GM12878 (cell line): Measurements from ENCODE around the gene ASCC3. TPM values are rescaled to one million over a fixed set of nuclear protein-coding genes. Genes with fewer than 3 reads are reported as not detected.

ENCODE experiments used
- ATAC-seq: fragments of 200-7000 bp; cut with Tn5 transposase; 3 replicates; pipeline ENCODE4 v1.9.1; 2020; ENCODE audit warnings: mild to moderate bottlenecking, moderate library complexity
- BruUV-seq: library from RNA; stranded (reverse); fragments of 400-500 nt; replicated peaks from 2 replicates; lab custom pipeline; 2021; lab: Mats Ljungman, UMichigan
- CTCF ChIA-PET: fragments of 300-600 bp; sonication (Branson Sonifier 250); formaldehyde crosslinking; extraction: SDS; loops from one replicate; lab custom pipeline; 2021; ENCODE audit warnings: inconsistent platforms; lab: Yijun Ruan, JAX
- POLR2A ChIA-PET: fragments of 350-600 bp; formaldehyde crosslinking; extraction: SDS; loops from one replicate; lab custom pipeline; 2021; ENCODE audit warnings: inconsistent platforms; lab: Charles Lee
- RAD21 ChIA-PET: fragments of 300-600 bp; sonication (Branson Sonifier 250); formaldehyde crosslinking; loops from one replicate; lab custom pipeline; 2023; ENCODE audit warnings: antibody characterized with exemption; ENCODE audit not compliant: unreplicated experiment; lab: Charles Lee
- SMC1A ChIA-PET: fragments of 300-600 bp; sonication (Branson Sonifier 250); formaldehyde crosslinking; loops from one replicate; lab custom pipeline; 2023; ENCODE audit not compliant: unreplicated experiment, uncharacterized antibody; lab: Charles Lee
- DNase-seq: peaks from one replicate; pipeline ENCODE4 v3.0.0-alpha.2; 2011; ENCODE audit warnings: low read depth, low spot score
- FAIRE-seq: peaks from 3 replicates; lab custom pipeline; 2011; peaks lifted over from hg19 to GRCh38; lab: Jason Lieb, UNC
- H2AFZ ChIP-seq: 2 replicates; pipeline ENCODE4 v1.6.0; 2011; ENCODE audit warnings: low read depth, low read length, control low read depth; ENCODE audit not compliant: control insufficient read depth
- H3K27ac ChIP-seq: 2 replicates; pipeline ENCODE4 v1.5.1; 2011; ENCODE audit warnings: control low read depth; ENCODE audit not compliant: control insufficient read depth, insufficient read depth
- H3K27me3 ChIP-seq, 2 experiments: replicated peaks in 1 of 2; 2 replicates each; pipeline versions ENCODE4 v1.6.0 to v1.6.1; 2011; ENCODE audit warnings: low read length in 1 of 2; ENCODE audit not compliant: control insufficient read depth in 2 of 2, insufficient read depth in 2 of 2
- H3K36me3 ChIP-seq, 2 experiments: 2 replicates each; pipeline ENCODE4 v1.5.1; 2011; ENCODE audit warnings: low read length in 1 of 2; ENCODE audit not compliant: control insufficient read depth in 2 of 2, insufficient read depth in 2 of 2
- H3K4me1 ChIP-seq: 2 replicates; pipeline ENCODE4 v1.6.1; 2011; ENCODE audit warnings: mild to moderate bottlenecking, low read length, moderate library complexity, mixed read lengths; ENCODE audit not compliant: control insufficient read depth, insufficient read depth
- H3K4me2 ChIP-seq: 2 replicates; pipeline ENCODE4 v1.6.0; 2011; ENCODE audit warnings: control low read depth; ENCODE audit not compliant: control insufficient read depth, insufficient read depth
- H3K4me3 ChIP-seq: fragments of 200-600 bp; sonication (generic); 2 replicates; pipeline ENCODE4 v1.5.1; 2016
- H3K79me2 ChIP-seq: 2 replicates; pipeline ENCODE4 v1.6.0; 2011; ENCODE audit warnings: low read length; ENCODE audit not compliant: control insufficient read depth, insufficient read depth
- H3K9ac ChIP-seq: 2 replicates; pipeline ENCODE4 v1.8.0; 2011; ENCODE audit warnings: low read length, control low read depth, mixed read lengths; ENCODE audit not compliant: control insufficient read depth, insufficient read depth
- H3K9me3 ChIP-seq: replicated peaks from 3 replicates; pipeline ENCODE4 v1.5.1; 2011; ENCODE audit warnings: mild to moderate bottlenecking, low read length; ENCODE audit not compliant: control insufficient read depth, insufficient read depth
- H4K20me1 ChIP-seq: 2 replicates; pipeline ENCODE4 v1.6.0; 2011; ENCODE audit not compliant: control insufficient read depth, insufficient read depth
- CREM ChIP-seq: IDR thresholded peaks from 2 replicates; pipeline ENCODE4 v1.6.1; 2014; ENCODE audit warnings: antibody characterized with exemption, low read depth
- FOXM1 ChIP-seq: IDR thresholded peaks from 2 replicates; pipeline ENCODE4 v1.6.1; 2012; ENCODE audit warnings: low read depth, mild to moderate bottlenecking, inconsistent platforms, low read length, moderate library complexity
- NFIC ChIP-seq: IDR thresholded peaks from 2 replicates; pipeline ENCODE4 v1.6.1; 2012; ENCODE audit warnings: low read depth, mild to moderate bottlenecking, inconsistent platforms, low read length, moderate library complexity
- RELB ChIP-seq: fragments of 450-650 bp; IDR thresholded peaks from 2 replicates; pipeline ENCODE4 v1.6.1; 2017; ENCODE audit warnings: low read depth, mild to moderate bottlenecking, moderate library complexity
- RFX5 ChIP-seq: IDR thresholded peaks from 2 replicates; pipeline ENCODE4 v1.6.1; 2011; ENCODE audit warnings: low read depth, low read length, improper control_type of control experiment
- TAF1 ChIP-seq: IDR thresholded peaks from 2 replicates; pipeline ENCODE4 v1.6.1; 2011; ENCODE audit warnings: mild to moderate bottlenecking, low read depth, low read length, borderline replicate concordance
- TBL1XR1 ChIP-seq: IDR thresholded peaks from 2 replicates; pipeline ENCODE4 v1.6.1; 2012; ENCODE audit warnings: low read depth, low read length, improper control_type of control experiment
- TCF3 ChIP-seq: IDR thresholded peaks from 2 replicates; pipeline ENCODE4 v1.6.1; 2012; ENCODE audit warnings: low read depth, mild to moderate bottlenecking, low read length, borderline replicate concordance; ENCODE audit not compliant: insufficient read depth
- ZNF384 ChIP-seq: IDR thresholded peaks from 2 replicates; pipeline ENCODE4 v1.6.1; 2012; ENCODE audit warnings: low read depth, mild to moderate bottlenecking, low read length, improper control_type of control experiment, borderline replicate concordance
- WGBS: methylation state at CpG from one replicate; pipeline ENCODE4 v1.1.6; 2016; ENCODE audit warnings: low lambda C conversion rate; ENCODE audit not compliant: insufficient replicate concordance, insufficient coverage; ENCODE audit errors: missing lambda C conversion rate; 5-methylcytosine and 5-hydroxymethylcytosine counted together
- in situ Hi-C: fragments of 300-500 bp; cut with MboI; formaldehyde crosslinking; loops from 9 replicates; pipeline ENCODE4 v1.14.3; 2018; ENCODE audit warnings: mixed read lengths
- intact Hi-C: fragments of 100-400 bp; cut with micrococcal nuclease; formaldehyde crosslinking; loops from one replicate; pipeline ENCODE4 v1.14.2; 2022; ENCODE audit not compliant: unreplicated experiment
- polyA plus RNA-seq, 11 experiments: library from polyadenylated mRNA; depleted of rRNA in 4 of 11; unstranded in 6 of 11; stranded (reverse) in 5 of 11; fragments of >200 nt; fragmentation: Nextera tagmentation in 4 of 11; fragmentation: Illumina TruSeq in 1 of 11; extraction: Ambion mirVana in 4 of 11; extraction: Trizol in 1 of 11; gene quantifications; 1 replicate in 1 of 11; 2 replicates in 10 of 11; pipeline versions ENCODE4 v1.2.1 to v1.2.3, GENCODE V29; 2011 to 2016; ENCODE audit warnings: inconsistent platforms in 2 of 11, missing spikeins in 2 of 11, low read depth in 1 of 11
- total RNA-seq, 4 experiments: library from RNA; depleted of rRNA in 3 of 4; stranded (reverse); fragments of >200 nt in 3 of 4; fragmentation: Illumina TruSeq in 1 of 4; extraction: Trizol in 1 of 4; gene quantifications; 2 replicates each; pipeline versions ENCODE4 v1.2.1 to v1.2.3, GENCODE V29; 2013 to 2021

ASCC3 gene
- total and polyA plus RNA-seq, 10 of the 15 experiments (the other 5 are each of a cell fraction or from before 2014, with no cell fraction given): 19.9 to 76.2 (median 55.9) TPM

- SMC1A ChIA-PET: no interaction called here
- no peak overlapping the region for H3K4me2 ChIP-seq
Measured at GRCh38 chr6:100730001-100730980, 150.8 kb downstream of the ASCC3 start.

More at GRCh38 chr6:100730001-100730980, 150.8 kb downstream of the ASCC3 start:
- Histone ChIP-seq H2AFZ (no peak overlapping the region), H3K9ac (no peak overlapping the region), H3K4me3 (no peak overlapping the region)
- WGBS: 61% methylated on average over 7 of the region's 7 CpGs
- RAD21 ChIA-PET: interaction anchor here (1.4 kb wide), 1 partner anchor 10 kb away, joined by 3 read pairs; no protein-coding TSS in a partner anchor
- FAIRE-seq: no peak
- no peak for TF ChIP-seq TAF1
- no peak for TF ChIP-seq RFX5
- TF ChIP-seq NFIC: no peak
- no peak for TF ChIP-seq CREM
- TF ChIP-seq RELB: no peak
- no peak for TF ChIP-seq ZNF384
- no peak for TF ChIP-seq TCF3
- no peak for TF ChIP-seq TBL1XR1
- TF ChIP-seq FOXM1: no peak
- TF ChIP-seq, all 136 proteins: peak for 0
- ChIA-PET POLR2A (no interaction called here), CTCF (interaction anchor here (0.7 to 3.0 kb wide), 3 partner anchors 10 to 85 kb away, joined by 3 to 12 read pairs (median 3); no protein-coding TSS in a partner anchor)
- in situ Hi-C loops (no loop called here), intact Hi-C loops (no loop called here)
- no peak for ATAC-seq
- no peak overlapping the region for H3K27ac ChIP-seq
- BruUV-seq: no TSS peak
- H3K27me3 ChIP-seq: no peaks in the 10 kb centered on the region
- H3K79me2 ChIP-seq: no peaks in the 10 kb centered on the region
- no peaks in the 10 kb centered on the region for H3K4me1 ChIP-seq
- no peak for DNase-seq
- no peaks in the 10 kb centered on the region for H3K36me3 ChIP-seq
- H3K9me3 ChIP-seq: no peaks in the 10 kb centered on the region
- H4K20me1 ChIP-seq: no peaks in the 10 kb centered on the region
